Measurements from ENCODE around the gene S100B. TPM values are rescaled to one million over a fixed set of nuclear protein-coding genes. Genes with fewer than 3 reads are reported as not detected.
A peak's percentile ranks its signal among the peaks of the same experiment; 100 is the strongest.

The S100B gene
- total and polyA plus RNA-seq, 2 of the 13 experiments (the other 11 are each of a cell fraction or from before 2014, with no cell fraction given): not detected

DNA sequence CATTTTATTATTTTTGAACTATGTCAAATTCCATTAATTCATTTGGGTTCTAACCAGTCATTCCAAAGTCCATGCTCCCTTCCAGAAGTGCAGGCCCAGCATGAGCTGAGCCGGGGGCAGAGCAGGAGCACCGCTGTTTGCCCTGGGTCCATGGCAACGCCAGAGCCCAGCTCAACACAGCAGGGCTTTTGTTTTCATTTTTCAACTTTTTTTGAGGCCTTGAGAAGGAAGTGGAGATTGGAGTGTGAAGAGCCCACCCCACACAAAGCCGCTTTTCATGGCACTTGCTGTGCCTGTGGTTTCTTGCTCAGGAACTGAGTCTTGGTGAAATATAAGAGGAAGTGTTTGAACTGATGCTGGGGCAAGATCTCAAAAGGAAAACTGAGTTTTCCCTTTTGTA lies 17.3 kb upstream of the S100B start (continued):
- TF ChIP-seq SOX13 (IDR thresholded peaks at IDR 0.05): no peak
- peak in 1 of 2 experiments; percentile 48; a peak in 2 of 4 replicates for TF ChIP-seq SOX13 (CRISPR knock-in tag; conservative IDR thresholded peaks at IDR 0.05 in 1 of 2, IDR thresholded peaks at IDR 0.05 in 1 of 2)
- TF ChIP-seq, protein P1, sequence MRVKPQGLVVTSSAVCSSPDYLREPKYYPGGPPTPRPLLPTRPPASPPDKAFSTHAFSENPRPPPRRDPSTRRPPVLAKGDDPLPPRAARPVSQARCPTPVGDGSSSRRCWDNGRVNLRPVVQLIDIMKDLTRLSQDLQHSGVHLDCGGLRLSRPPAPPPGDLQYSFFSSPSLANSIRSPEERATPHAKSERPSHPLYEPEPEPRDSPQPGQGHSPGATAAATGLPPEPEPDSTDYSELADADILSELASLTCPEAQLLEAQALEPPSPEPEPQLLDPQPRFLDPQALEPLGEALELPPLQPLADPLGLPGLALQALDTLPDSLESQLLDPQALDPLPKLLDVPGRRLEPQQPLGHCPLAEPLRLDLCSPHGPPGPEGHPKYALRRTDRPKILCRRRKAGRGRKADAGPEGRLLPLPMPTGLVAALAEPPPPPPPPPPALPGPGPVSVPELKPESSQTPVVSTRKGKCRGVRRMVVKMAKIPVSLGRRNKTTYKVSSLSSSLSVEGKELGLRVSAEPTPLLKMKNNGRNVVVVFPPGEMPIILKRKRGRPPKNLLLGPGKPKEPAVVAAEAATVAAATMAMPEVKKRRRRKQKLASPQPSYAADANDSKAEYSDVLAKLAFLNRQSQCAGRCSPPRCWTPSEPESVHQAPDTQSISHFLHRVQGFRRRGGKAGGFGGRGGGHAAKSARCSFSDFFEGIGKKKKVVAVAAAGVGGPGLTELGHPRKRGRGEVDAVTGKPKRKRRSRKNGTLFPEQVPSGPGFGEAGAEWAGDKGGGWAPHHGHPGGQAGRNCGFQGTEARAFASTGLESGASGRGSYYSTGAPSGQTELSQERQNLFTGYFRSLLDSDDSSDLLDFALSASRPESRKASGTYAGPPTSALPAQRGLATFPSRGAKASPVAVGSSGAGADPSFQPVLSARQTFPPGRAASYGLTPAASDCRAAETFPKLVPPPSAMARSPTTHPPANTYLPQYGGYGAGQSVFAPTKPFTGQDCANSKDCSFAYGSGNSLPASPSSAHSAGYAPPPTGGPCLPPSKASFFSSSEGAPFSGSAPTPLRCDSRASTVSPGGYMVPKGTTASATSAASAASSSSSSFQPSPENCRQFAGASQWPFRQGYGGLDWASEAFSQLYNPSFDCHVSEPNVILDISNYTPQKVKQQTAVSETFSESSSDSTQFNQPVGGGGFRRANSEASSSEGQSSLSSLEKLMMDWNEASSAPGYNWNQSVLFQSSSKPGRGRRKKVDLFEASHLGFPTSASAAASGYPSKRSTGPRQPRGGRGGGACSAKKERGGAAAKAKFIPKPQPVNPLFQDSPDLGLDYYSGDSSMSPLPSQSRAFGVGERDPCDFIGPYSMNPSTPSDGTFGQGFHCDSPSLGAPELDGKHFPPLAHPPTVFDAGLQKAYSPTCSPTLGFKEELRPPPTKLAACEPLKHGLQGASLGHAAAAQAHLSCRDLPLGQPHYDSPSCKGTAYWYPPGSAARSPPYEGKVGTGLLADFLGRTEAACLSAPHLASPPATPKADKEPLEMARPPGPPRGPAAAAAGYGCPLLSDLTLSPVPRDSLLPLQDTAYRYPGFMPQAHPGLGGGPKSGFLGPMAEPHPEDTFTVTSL (CRISPR knock-in tag; IDR thresholded peaks at IDR 0.05; ENCODE audit: borderline replicate concordance): no peak; the same call in 1 of the 2 replicates
- no peak for TF ChIP-seq NFYC (CRISPR knock-in tag; IDR thresholded peaks at IDR 0.05)
- peak; percentile 29; the same call in 1 of the 2 replicates for TF ChIP-seq PPARG (CRISPR knock-in tag; conservative IDR thresholded peaks at IDR 0.05)
- TF ChIP-seq JDP2 (CRISPR knock-in tag; IDR thresholded peaks at IDR 0.05; ENCODE audit: borderline replicate concordance): no peak
- TF ChIP-seq RXRB (CRISPR knock-in tag; IDR thresholded peaks at IDR 0.05; ENCODE audit: borderline replicate concordance): peak; percentile 17; the same call in 1 of the 2 replicates
- TF ChIP-seq, protein P2, sequence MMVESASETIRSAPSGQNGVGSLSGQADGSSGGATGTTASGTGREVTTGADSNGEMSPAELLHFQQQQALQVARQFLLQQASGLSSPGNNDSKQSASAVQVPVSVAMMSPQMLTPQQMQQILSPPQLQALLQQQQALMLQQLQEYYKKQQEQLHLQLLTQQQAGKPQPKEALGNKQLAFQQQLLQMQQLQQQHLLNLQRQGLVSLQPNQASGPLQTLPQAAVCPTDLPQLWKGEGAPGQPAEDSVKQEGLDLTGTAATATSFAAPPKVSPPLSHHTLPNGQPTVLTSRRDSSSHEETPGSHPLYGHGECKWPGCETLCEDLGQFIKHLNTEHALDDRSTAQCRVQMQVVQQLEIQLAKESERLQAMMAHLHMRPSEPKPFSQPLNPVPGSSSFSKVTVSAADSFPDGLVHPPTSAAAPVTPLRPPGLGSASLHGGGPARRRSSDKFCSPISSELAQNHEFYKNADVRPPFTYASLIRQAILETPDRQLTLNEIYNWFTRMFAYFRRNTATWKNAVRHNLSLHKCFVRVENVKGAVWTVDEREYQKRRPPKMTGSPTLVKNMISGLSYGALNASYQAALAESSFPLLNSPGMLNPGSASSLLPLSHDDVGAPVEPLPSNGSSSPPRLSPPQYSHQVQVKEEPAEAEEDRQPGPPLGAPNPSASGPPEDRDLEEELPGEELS (CRISPR knock-in tag; IDR thresholded peaks at IDR 0.05): peak; percentile 20; the same call in 1 of the 2 replicates
- TF ChIP-seq, protein P3, sequence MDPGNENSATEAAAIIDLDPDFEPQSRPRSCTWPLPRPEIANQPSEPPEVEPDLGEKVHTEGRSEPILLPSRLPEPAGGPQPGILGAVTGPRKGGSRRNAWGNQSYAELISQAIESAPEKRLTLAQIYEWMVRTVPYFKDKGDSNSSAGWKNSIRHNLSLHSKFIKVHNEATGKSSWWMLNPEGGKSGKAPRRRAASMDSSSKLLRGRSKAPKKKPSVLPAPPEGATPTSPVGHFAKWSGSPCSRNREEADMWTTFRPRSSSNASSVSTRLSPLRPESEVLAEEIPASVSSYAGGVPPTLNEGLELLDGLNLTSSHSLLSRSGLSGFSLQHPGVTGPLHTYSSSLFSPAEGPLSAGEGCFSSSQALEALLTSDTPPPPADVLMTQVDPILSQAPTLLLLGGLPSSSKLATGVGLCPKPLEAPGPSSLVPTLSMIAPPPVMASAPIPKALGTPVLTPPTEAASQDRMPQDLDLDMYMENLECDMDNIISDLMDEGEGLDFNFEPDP (CRISPR knock-in tag; conservative IDR thresholded peaks at IDR 0.05): no peak
- no peak for TF ChIP-seq BRD4 (CRISPR knock-in tag; IDR thresholded peaks at IDR 0.05)
- no peak for TF ChIP-seq MEIS1 (CRISPR knock-in tag; IDR thresholded peaks at IDR 0.05; ENCODE audit: borderline replicate concordance)
- TF ChIP-seq ZNF234 (CRISPR knock-in tag; conservative IDR thresholded peaks at IDR 0.05): no peak
- TF ChIP-seq ZNF317 (CRISPR knock-in tag; IDR thresholded peaks at IDR 0.05): no peak
- TF ChIP-seq ZNF136 (CRISPR knock-in tag; IDR thresholded peaks at IDR 0.05; ENCODE audit: low read depth): no peak
- no peak for TF ChIP-seq GATA4 (IDR thresholded peaks at IDR 0.05; ENCODE audit: borderline replicate concordance, low read depth)
- no peak for TF ChIP-seq GTF2F1 (IDR thresholded peaks at IDR 0.05; ENCODE audit: low read length)
- TF ChIP-seq MAFF (IDR thresholded peaks at IDR 0.05; ENCODE audit: low read depth, low read length): no peak
- no peak for TF ChIP-seq IKZF1 (IDR thresholded peaks at IDR 0.05)
- TF ChIP-seq ZFP37 (CRISPR knock-in tag; IDR thresholded peaks at IDR 0.05; ENCODE audit: borderline replicate concordance): no peak
- TF ChIP-seq POLR2AphosphoS5 (IDR thresholded peaks at IDR 0.05; ENCODE audit: low read depth, low read length): no peak
- TF ChIP-seq, protein P4, sequence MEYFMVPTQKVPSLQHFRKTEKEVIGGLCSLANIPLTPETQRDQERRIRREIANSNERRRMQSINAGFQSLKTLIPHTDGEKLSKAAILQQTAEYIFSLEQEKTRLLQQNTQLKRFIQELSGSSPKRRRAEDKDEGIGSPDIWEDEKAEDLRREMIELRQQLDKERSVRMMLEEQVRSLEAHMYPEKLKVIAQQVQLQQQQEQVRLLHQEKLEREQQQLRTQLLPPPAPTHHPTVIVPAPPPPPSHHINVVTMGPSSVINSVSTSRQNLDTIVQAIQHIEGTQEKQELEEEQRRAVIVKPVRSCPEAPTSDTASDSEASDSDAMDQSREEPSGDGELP (IDR thresholded peaks at IDR 0.05; ENCODE audit: borderline replicate concordance, low read depth): no peak
- no peak for TF ChIP-seq ZC3H13 (CRISPR knock-in tag; IDR thresholded peaks at IDR 0.05)
- no peak for TF ChIP-seq REL (CRISPR knock-in tag; conservative IDR thresholded peaks at IDR 0.05)

All from HepG2 (cell line).